IMR-90 (cell line): ENCODE results near the gene TCP11X1. TPM values are rescaled to one million over a fixed set of nuclear protein-coding genes. Genes with fewer than 3 reads are reported as not detected.
"Not testable (repeated sequence)": the region's sequence is repeated elsewhere in the genome, so short reads cannot be mapped to it uniquely, and the experiment has no call there.

Experiments used
- ATAC-seq: fragments of 200-7000 bp; cut with Tn5 transposase; 2 replicates; pipeline ENCODE4 v1.9.1; 2020; ENCODE audit warnings: low read depth, mild to moderate bottlenecking, moderate library complexity
- Bru-seq: library from RNA; stranded (reverse); fragments of 400-500 nt; gene quantifications from one replicate; lab custom pipeline; 2021; lab: Mats Ljungman, UMichigan
- BruChase-seq, 2 experiments: library from RNA; stranded (reverse); fragments of 400-500 nt; gene quantifications; one replicate each; lab custom pipeline; 2021; lab: Mats Ljungman, UMichigan
- BruUV-seq: library from RNA; stranded (reverse); fragments of 400-500 nt; replicated peaks from 2 replicates; lab custom pipeline; 2021; lab: Mats Ljungman, UMichigan
- CTCF ChIA-PET: fragments of 300-600 bp; formaldehyde crosslinking; extraction: SDS; loops from one replicate; lab custom pipeline; 2021; ENCODE audit warnings: antibody characterized with exemption; lab: Yijun Ruan, JAX
- POLR2A ChIA-PET: fragments of 300-600 bp; sonication (Branson Sonifier 250); formaldehyde crosslinking; loops from one replicate; lab custom pipeline; 2022; ENCODE audit warnings: antibody characterized with exemption; ENCODE audit not compliant: unreplicated experiment; lab: Charles Lee
- DNase-seq: peaks from one replicate; pipeline ENCODE4 v3.0.0; 2013
- H2AFZ ChIP-seq: replicated peaks from 2 replicates; pipeline ENCODE3; 2013; ENCODE audit warnings: low read length, mild to moderate bottlenecking; ENCODE audit not compliant: poor library complexity
- H2AK5ac ChIP-seq: 2 replicates; pipeline ENCODE4 v1.6.1; 2013; ENCODE audit warnings: low read depth, low read length, inconsistent platforms
- H2AK9ac ChIP-seq: replicated peaks from 2 replicates; pipeline ENCODE3; 2013; ENCODE audit warnings: mild to moderate bottlenecking, low read depth, low read length, moderate library complexity; ENCODE audit not compliant: poor library complexity
- H2BK120ac ChIP-seq: 2 replicates; pipeline ENCODE4 v1.6.1; 2013; ENCODE audit warnings: low read depth, low read length, inconsistent platforms
- H2BK15ac ChIP-seq: 3 replicates; pipeline ENCODE4 v1.6.1; 2013; ENCODE audit warnings: low read depth, low read length, inconsistent platforms
- H2BK20ac ChIP-seq: 2 replicates; pipeline ENCODE4 v1.6.1; 2013; ENCODE audit warnings: low read depth, mild to moderate bottlenecking, inconsistent platforms, low read length, moderate library complexity
- H2BK5ac ChIP-seq: 2 replicates; pipeline ENCODE4 v1.6.1; 2013; ENCODE audit warnings: mild to moderate bottlenecking, low read depth, low read length, inconsistent platforms; ENCODE audit not compliant: poor library complexity, severe bottlenecking
- H3K14ac ChIP-seq: replicated peaks from 2 replicates; pipeline ENCODE4 v1.6.1; 2013; ENCODE audit warnings: low read depth, low read length, inconsistent platforms
- H3K18ac ChIP-seq: 2 replicates; pipeline ENCODE4 v1.6.1; 2013; ENCODE audit warnings: low read depth, low read length, control low read depth
- H3K23ac ChIP-seq: 2 replicates; pipeline ENCODE4 v1.6.1; 2013; ENCODE audit warnings: low read depth, low read length, inconsistent platforms
- H3K27ac ChIP-seq: 2 replicates; pipeline ENCODE4 v1.5.1; 2013; ENCODE audit warnings: mild to moderate bottlenecking, control low read depth, low read length; ENCODE audit not compliant: insufficient read depth
- H3K27me3 ChIP-seq: 2 replicates; pipeline ENCODE4 v1.6.1; 2013; ENCODE audit warnings: low read length; ENCODE audit not compliant: control insufficient read depth, insufficient read depth
- H3K36me3 ChIP-seq: 2 replicates; pipeline ENCODE4 v1.6.1; 2013; ENCODE audit warnings: low read length, mixed read lengths; ENCODE audit not compliant: control insufficient read depth, insufficient read depth
- H3K4ac ChIP-seq: 2 replicates; pipeline ENCODE4 v1.6.1; 2013; ENCODE audit warnings: low read depth, low read length, inconsistent platforms
- H3K4me1 ChIP-seq: 2 replicates; pipeline ENCODE4 v1.6.1; 2013; ENCODE audit warnings: low read length, mixed read lengths; ENCODE audit not compliant: control insufficient read depth, insufficient read depth
- H3K4me2 ChIP-seq: 2 replicates; pipeline ENCODE4 v1.6.1; 2013; ENCODE audit warnings: low read depth, mild to moderate bottlenecking, control low read depth, low read length, moderate library complexity
- H3K4me3 ChIP-seq: 2 replicates; pipeline ENCODE4 v1.5.1; 2013; ENCODE audit warnings: low read depth, mild to moderate bottlenecking, control low read depth, low read length, moderate library complexity; ENCODE audit not compliant: insufficient read depth
- H3K56ac ChIP-seq: 2 replicates; pipeline ENCODE4 v1.6.1; 2013; ENCODE audit warnings: low read length, inconsistent platforms; ENCODE audit not compliant: insufficient read depth; ENCODE audit errors: extremely low read depth
- H3K79me1 ChIP-seq, 2 experiments: 2 replicates each; pipeline ENCODE4 v1.6.1; 2013; ENCODE audit warnings: low read length in 2 of 2, inconsistent platforms in 1 of 2, low read depth in 1 of 2
- H3K9ac ChIP-seq: 2 replicates; pipeline ENCODE4 v1.6.1; 2013; ENCODE audit warnings: low read depth, low read length, control low read depth
- H3K9me1 ChIP-seq: 2 replicates; pipeline ENCODE4 v1.6.1; 2013; ENCODE audit warnings: low read length, inconsistent platforms; ENCODE audit not compliant: insufficient read depth
- H3K9me3 ChIP-seq: 2 replicates; pipeline ENCODE4 v1.6.1; 2013; ENCODE audit warnings: low read length; ENCODE audit not compliant: control insufficient read depth, insufficient read depth
- H4K20me1 ChIP-seq: 2 replicates; pipeline ENCODE4 v1.6.1; 2013; ENCODE audit warnings: low read length, inconsistent platforms; ENCODE audit not compliant: insufficient read depth
- H4K5ac ChIP-seq: 2 replicates; pipeline ENCODE4 v1.6.1; 2013; ENCODE audit warnings: mild to moderate bottlenecking, low read depth, low read length, control low read depth
- H4K8ac ChIP-seq, 2 experiments: 2 replicates each; pipeline ENCODE4 v1.6.1; 2013; ENCODE audit warnings: low read depth in 2 of 2, low read length in 2 of 2, control low read depth in 1 of 2, inconsistent platforms in 1 of 2
- H4K91ac ChIP-seq: 2 replicates; pipeline ENCODE4 v1.6.1; 2013; ENCODE audit warnings: low read depth, low read length, inconsistent platforms; ENCODE audit not compliant: insufficient read depth
- WGBS, 2 experiments: methylation state at CpG; one replicate each; pipeline versions ENCODE4 v1.1.5 to v1.1.7; 2013; ENCODE audit warnings: missing lambda C conversion rate in 2 of 2; ENCODE audit not compliant: insufficient read length in 1 of 2; ENCODE audit errors: extremely low coverage in 2 of 2; 5-methylcytosine and 5-hydroxymethylcytosine counted together
- dilution Hi-C: fragments of 300-500 bp; cut with HindIII; formaldehyde crosslinking; loops from one replicate; pipeline ENCODE4 v1.14.3; 2018; ENCODE audit warnings: low sequenced_read_pairs; ENCODE audit not compliant: unreplicated experiment
- in situ Hi-C: fragments of 300-500 bp; cut with MboI; formaldehyde crosslinking; loops from 3 replicates; pipeline ENCODE4 v1.14.3; 2019; ENCODE audit warnings: low sequenced_read_pairs, inconsistent platforms, mixed read lengths
- intact Hi-C: fragments of 100-400 bp; cut with micrococcal nuclease; formaldehyde crosslinking; loops from 2 replicates; pipeline ENCODE4 v1.10.0; 2022
- long read RNA-seq: library from polyadenylated mRNA; unstranded; transcript quantifications from one replicate; pipeline ENCODE4 v2.0.0, GENCODE V29; 2021; ENCODE audit not compliant: unreplicated experiment
- polyA plus RNA-seq, 3 experiments: library from polyadenylated mRNA; depleted of rRNA; stranded (reverse); fragments of >200 nt; gene quantifications; 2 replicates each; pipeline ENCODE4 v1.2.3, GENCODE V29; 2012; ENCODE audit warnings: low replicate concordance in 1 of 3
- total RNA-seq: library from RNA; depleted of rRNA; stranded (reverse); fragments of >200 nt; gene quantifications from 2 replicates; pipeline ENCODE4 v1.2.3, GENCODE V29; 2012; rRNA removed

TCP11X1 gene
- not detected in 2 replicates for total RNA-seq
- not detected in 2 replicates for polyA plus RNA-seq (2012; rRNA removed)
- polyA plus RNA-seq (2012; cell fraction: cytosol; rRNA removed): not detected in 2 replicates
- not detected in 2 replicates for polyA plus RNA-seq (2012; cell fraction: nucleus; rRNA removed; ENCODE audit: low replicate concordance)
- Bru-seq, nascent RNA: not detected
- BruChase-seq, experiment 1, labeled RNA remaining after a 6-hour chase: not detected
- BruChase-seq, experiment 2, labeled RNA remaining after a 2-hour chase: not detected
- long read RNA-seq: 0 reads

GRCh38 chrX:102214986-102215385, at the start of gene TCP11X1:
Gene TCP11X1 (plus strand): TSS chrX:102215301.
- in situ Hi-C loops, H3K18ac ChIP-seq, H2BK120ac ChIP-seq, H3K4me2 ChIP-seq, H2AK9ac ChIP-seq, H2BK20ac ChIP-seq, dilution Hi-C loops, H3K9ac ChIP-seq, H4K5ac ChIP-seq, H2AK5ac ChIP-seq, intact Hi-C loops, H4K20me1 ChIP-seq, H3K23ac ChIP-seq, H2AFZ ChIP-seq, POLR2A ChIA-PET, H3K79me1 ChIP-seq, H4K8ac ChIP-seq, H3K27me3 ChIP-seq, H3K14ac ChIP-seq, DNase-seq, ATAC-seq, H3K36me3 ChIP-seq, H3K27ac ChIP-seq, H3K56ac ChIP-seq, H2BK15ac ChIP-seq, H3K4ac ChIP-seq, CTCF ChIA-PET, H3K4me1 ChIP-seq, H3K9me3 ChIP-seq, H4K91ac ChIP-seq, H3K4me3 ChIP-seq, H2BK5ac ChIP-seq, BruUV-seq, H3K9me1 ChIP-seq: not testable (repeated sequence)
- no CpG with 5 or more reads among the region's 15 CpGs for WGBS, 2 experiments
